HG03139 (cell line): Measurements from ENCODE around the gene GDPD4.

Experiments used
- ATAC-seq: cut with Tn5 transposase; IDR thresholded peaks from one replicate; pipeline ENCODE4 v1.9.1; 2021; ENCODE audit not compliant: unreplicated experiment

The GDPD4 gene

DNA sequence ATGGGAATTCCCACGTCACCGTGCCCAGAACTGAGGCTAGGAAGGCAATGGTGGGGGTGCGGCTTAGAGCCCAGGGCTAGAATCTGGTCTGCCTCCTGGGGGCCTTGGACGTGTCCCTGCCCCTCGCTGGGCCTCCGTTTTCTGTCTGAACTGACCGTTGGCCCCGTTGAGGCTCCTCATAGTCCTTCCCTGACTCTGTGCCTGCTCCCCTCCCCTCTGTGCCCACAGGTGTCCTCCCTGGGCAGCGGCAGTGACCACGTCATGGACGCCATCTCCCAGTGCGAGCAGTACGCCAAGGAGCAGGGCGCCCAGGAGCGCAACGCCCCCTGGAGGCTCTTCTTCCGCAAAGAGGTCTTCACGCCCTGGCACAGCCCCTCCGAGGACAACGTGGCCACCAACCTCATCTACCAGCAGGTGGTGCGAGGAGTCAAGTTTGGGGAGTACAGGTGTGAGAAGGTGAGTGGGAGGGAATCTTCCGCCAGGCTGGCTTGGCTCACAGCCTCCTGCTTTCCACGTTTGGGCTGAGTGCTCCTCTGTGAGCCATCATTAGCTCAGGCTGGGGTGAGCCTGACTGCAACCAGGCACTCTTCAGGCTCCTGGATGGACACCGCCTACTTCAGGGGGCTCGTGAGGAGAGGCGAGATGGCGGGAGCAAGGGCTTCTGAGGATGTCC lies 109.5 kb downstream of the GDPD4 start:
- peak; percentile 50 for ATAC-seq

GRCh38 chr11:77191429-77191822 lies 110.1 kb downstream of the GDPD4 start:
- no peak for ATAC-seq

DNA sequence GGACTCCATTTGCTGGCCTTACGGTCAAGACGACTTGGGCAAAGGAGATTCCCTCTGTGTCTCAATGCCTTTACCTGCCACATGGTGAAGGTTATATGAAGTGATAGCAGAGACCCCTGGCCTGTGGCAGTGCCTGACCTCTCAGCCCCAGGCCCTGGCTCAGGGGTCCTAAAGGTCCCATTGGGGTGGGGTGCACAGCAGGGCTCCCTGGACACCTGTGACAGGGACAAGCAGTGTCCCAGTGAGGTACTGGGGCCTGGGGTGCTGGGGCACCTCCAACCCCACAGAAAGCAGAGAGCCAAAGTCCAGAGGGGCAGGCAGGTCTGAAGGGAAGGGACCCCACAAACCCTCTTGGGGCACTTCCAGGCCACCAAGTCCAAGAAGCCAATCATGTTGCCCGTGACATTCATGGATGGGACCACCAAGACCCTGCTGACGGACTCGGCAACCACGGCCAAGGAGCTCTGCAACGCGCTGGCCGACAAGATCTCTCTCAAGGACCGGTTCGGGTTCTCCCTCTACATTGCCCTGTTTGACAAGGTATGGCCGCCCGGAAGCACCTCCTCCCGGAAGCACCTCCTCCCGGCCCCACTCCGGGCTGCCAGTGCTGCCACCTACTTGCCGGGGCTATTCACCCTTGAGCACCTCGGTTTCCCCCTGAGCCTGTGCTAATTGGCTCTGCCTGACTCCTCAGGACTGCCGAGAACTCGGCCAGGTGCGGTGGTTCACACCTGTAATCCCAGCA lies 111.0 kb downstream of the GDPD4 start:
- ATAC-seq = no peak

GRCh38 chr11:77189588-77190210 lies 111.8 kb downstream of the GDPD4 start:
- no peak for ATAC-seq

DNA sequence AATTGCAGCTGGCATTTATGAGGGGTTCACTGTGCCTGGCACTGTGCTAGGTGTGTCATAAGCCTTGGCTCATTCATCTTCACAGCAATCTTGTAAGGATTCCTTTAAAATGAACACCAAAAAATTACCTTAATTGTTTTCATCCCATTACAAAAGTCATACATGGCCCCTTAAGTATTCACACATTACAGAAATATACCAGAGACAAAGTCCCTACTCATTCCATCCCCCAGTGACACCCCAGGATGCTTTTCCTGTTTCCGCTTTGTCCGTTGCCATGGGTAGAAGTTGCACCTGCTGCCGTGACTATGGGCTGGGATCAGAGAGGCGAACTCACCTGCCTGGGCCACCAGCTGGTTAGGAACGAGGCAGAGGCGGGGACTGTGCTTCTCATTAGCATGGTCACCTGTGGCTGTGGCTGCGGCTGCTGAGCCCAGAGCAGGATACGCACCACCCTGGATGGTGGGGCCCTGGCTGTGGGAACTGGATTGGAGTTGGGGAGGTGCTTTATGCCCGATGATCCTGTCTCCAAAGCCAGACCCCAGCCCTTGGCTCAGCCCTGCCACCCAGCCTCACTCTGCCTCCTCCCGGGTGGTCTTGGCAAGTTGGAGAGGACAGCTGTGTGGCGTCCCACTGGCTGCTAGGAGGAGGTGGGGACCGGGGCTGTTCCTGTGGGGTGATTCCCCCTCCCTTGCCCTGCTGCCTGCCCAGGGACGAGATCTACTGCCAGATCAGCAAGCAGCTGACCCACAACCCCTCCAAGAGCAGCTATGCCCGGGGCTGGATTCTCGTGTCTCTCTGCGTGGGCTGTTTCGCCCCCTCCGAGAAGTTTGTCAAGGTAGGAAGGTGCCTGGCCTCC lies 112.6 kb downstream of the GDPD4 start:
- no peak for ATAC-seq

DNA sequence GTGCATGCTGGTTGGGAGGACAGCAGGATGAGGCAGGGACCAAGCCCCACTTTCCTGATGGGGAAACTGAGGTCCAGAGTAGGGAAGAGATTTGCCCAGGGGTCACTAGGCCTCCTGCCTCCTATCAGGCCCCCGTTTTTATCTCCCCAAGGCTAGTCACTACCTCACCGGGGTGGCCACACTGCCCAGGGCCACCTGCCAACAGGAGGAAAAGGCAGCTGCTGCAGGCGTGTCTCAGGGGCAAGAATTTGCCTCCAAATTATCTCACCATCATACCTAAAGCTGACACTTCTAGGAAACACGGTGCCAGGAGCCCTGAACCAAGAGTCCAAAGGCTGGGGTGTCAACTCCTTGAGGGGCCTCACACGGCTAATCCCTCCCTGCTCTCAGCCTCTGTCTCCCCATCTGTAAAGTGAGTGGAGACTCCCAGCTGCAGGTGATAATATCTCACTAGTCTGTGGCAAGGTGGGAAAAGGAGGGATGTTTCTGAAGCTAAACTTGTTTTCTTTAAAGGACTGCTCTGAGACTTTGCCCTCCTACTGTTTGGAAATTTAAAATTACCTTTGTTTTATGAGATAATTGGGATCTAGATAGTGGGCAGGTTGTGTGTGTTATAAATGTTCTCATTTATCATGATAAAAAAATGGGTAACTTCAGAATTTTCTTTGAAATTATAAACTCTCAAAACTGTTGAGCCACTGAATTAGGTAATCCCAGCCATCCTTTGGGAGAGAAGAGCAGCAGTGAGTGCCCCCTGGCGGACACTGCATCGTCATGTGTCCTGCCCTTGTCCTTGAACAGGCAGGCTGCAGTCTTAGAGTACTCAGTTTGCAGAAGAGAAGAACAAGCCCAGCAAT lies 113.5 kb downstream of the GDPD4 start:
- ATAC-seq = no peak

DNA sequence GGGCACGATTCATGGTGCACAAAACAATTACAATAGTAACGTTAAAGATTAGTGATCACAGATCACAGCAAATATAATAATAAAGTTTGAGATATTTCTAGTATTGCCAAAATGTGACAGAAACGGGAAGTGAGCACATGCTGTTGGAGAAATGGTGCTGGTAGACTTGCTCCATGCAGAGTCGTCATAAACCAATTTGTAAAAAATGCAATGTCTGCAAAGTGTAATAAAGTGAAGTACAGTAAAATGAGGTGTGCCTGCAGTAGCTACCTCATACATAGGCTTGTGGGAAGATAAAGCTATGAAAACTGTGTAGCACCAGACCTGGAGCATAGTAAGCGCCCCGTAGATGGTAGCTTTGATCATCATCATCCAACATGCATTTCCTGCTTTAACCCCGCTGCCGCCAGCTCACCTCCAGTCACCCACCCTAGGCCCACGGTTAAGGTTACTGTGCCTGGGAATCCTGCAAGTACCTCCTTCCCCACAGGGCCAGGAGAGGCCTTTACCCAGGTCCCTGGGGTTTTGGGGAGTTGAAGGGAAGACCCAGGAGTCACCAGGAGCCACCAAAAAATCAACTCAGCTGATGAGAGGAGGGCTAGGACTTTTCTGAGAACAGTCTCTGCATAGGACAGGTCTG lies 114.3 kb downstream of the GDPD4 start:
- ATAC-seq = no peak

GRCh38 chr11:77186302-77186701 lies 115.2 kb downstream of the GDPD4 start:
- ATAC-seq = no peak

DNA sequence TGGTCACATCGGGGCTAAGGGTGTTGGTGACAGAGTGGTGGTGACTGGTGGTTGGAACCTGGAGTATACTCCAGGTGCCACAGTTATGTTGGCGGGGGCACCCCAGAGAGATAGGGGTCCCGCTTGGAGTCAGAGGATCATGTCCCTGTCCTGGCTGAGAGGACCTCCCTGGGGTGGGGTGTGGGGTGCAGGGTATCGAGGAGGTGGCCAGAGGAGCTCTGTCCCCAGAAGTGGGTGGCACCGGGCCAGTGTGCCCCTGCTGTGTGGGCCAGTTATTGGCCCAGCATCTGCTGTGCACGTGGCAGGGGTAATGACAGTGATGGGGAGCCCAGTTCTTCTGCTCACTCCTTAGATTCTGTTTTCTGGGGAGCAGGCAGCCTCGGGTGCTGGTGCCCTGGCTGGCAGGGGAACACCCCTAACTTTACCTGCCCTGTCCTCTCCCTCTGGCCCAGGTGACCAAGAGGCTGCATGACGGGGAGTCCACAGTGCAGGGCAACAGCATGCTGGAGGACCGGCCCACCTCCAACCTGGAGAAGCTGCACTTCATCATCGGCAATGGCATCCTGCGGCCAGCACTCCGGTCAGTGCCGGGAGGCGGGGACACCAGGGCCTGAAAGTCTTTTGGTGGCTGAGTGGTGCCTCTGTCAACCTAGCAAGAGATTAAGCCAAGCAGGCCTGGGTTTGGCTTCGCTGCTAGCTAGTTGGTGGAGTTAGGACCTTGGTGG lies 117.2 kb downstream of the GDPD4 start:
- ATAC-seq = no peak

- no peak for ATAC-seq
These were observed 118.0 kb downstream of the GDPD4 start for GRCh38 chr11:77183431-77183984.

DNA sequence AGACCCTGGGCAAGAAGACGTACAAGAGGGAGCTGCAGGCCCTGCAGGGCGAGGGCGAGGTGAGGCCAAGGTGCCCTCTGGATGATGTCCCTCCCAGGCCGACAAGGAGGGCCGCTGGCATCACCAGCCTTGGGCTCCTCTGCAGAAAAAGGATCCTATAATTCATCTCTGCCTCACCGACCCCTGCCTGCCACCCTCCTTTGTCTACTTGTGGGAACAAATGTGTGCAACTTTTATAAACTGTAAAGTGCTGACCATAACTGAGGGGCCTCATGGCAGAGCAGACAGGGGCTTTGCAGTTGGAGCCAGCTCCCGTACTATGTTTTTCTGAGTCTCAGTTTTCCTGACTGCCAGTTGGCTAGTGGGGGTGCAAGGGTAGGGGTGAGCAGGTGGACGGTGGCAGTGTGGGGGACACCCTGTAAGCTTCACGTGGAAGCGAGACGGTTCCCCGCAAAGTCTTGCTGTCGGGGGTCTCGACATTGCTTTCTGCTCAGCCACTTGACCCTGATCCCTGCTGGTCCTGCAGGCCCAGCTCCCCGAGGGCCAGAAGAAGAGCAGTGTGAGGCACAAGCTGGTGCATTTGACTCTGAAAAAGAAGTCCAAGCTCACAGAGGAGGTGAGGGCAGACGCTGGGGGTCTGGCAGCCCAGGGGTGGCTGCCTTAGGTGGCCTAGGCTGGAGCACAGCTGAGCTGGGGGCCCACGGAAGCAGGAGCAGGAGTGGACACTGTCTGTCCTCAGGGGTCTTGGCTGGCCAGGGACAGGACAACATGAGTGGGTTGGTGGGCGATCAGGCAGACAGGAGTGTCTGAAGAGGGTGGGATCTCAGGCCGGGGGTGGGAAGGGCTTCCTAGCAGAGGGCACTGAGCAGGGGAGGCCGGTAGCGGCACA lies 118.7 kb downstream of the GDPD4 start:
- ATAC-seq = no peak

DNA sequence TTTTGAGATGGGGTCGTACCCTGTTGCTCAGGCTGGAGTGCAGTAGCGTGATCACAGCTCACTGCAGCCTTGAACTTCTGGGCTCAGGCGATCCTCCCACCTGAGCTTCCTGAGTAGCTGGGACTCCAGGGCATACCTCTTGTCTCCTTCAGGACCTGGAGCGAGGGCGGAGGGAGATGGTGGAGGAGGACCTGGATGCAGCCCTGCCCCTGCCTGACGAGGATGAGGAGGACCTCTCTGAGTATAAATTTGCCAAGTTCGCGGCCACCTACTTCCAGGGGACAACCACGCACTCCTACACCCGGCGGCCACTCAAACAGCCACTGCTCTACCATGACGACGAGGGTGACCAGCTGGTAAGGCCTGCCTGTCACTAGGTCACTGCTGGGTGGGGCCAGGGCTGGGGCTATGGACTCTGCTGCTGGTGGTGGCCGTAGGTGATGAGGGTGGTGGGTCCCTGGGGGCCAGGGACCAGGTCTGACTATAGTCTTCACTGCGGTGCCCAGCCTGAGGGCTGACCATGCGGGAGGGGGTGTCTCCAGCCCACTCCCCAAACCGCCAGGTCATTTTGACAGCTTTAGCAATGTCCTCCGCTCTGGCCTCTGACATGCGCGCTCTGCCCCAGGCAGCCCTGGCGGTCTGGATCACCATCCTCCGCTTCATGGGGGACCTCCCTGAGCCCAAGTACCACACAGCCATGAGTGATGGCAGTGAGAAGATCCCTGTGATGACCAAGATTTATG lies 119.5 kb downstream of the GDPD4 start:
- no peak for ATAC-seq

DNA sequence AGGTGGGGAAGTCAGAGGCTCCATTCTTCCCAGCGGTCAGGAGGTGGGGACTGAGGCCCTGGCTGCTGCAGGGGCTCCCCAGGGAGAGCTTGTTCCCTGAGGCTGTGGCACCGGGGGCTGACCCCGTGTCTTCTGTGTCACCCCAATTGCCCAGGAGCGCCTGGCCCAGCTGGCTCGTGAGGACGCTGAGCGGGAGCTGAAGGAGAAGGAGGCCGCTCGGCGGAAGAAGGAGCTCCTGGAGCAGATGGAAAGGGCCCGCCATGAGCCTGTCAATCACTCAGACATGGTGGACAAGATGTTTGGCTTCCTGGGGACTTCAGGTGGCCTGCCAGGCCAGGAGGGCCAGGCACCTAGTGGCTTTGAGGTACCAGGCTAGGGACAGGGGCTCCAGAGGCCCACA lies 120.3 kb downstream of the GDPD4 start:
- no peak for ATAC-seq

GRCh38 chr11:77180346-77180745 lies 121.1 kb downstream of the GDPD4 start:
- no peak for ATAC-seq

DNA sequence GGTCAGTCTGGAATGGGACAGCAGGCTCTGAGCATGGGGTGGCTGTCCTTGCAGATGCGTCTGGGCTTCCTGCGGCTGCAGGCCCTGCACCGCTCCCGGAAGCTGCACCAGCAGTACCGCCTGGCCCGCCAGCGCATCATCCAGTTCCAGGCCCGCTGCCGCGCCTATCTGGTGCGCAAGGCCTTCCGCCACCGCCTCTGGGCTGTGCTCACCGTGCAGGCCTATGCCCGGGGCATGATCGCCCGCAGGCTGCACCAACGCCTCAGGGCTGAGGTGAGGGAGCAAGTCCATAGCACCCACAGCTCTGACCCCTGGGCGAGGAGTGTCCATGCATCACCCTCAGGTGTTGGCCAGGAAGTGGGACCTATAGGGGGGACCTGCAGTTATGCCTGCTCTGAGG lies 121.8 kb downstream of the GDPD4 start:
- ATAC-seq = no peak

- no peak for ATAC-seq
These were observed 122.4 kb downstream of the GDPD4 start for GRCh38 chr11:77179048-77179447.

GRCh38 chr11:77178150-77178549 lies 123.3 kb downstream of the GDPD4 start:
- ATAC-seq = no peak
